ENCODE results near the gene ELOA. TPM values are rescaled to one million over a fixed set of nuclear protein-coding genes. Genes with fewer than 3 reads are reported as not detected.

Gene ELOA
- total and polyA plus RNA-seq, 2 of the 13 experiments (the other 11 are each of a cell fraction or from before 2014, with no cell fraction given), result 14.2 to 28.5 TPM

DNA sequence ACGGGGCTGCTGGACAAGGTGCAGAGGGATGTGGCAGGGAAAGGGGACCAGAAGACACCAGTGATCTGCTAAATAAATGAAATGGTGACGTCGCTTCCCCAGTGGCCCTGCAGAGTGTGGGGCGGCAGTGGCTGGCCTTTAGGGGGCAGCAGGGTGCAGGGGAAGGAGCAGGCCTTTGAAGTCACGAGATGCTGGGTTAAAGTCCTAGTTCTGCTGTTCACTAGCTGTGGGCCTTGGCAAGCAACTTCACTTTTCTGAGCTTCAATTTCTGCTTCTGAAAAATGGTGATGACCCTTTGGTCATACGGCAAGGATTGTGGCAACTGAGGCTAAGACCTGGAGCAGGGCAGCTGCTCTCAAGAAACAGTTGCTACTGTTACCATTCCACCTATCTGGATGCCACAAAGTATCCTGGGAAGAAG lies 66.5 kb downstream of the ELOA start (continued):
- TF ChIP-seq ZBTB7A (CRISPR knock-in tag; IDR thresholded peaks at IDR 0.05) (no peak), SNAPC2 (CRISPR knock-in tag; IDR thresholded peaks at IDR 0.05) (no peak), MLXIP (CRISPR knock-in tag; IDR thresholded peaks at IDR 0.05; ENCODE audit: borderline replicate concordance) (no peak), NR2F6 (IDR thresholded peaks at IDR 0.05) (no peak), NR2F6 (CRISPR knock-in tag; IDR thresholded peaks at IDR 0.05) (0 out of 2 replicates have a peak, but pooled peaks have one; percentile 28), ZNF543 (CRISPR knock-in tag; IDR thresholded peaks at IDR 0.05) (no peak), ZNF790 (CRISPR knock-in tag; IDR thresholded peaks at IDR 0.05; ENCODE audit: borderline replicate concordance) (no peak), ZBTB44 (CRISPR knock-in tag; IDR thresholded peaks at IDR 0.05) (no peak), ATF5 (CRISPR knock-in tag; IDR thresholded peaks at IDR 0.05; ENCODE audit: low read depth) (no peak), MIXL1 (CRISPR knock-in tag; IDR thresholded peaks at IDR 0.05) (peak; percentile 42; the same call in 1 of the 2 replicates), HMGXB3 (CRISPR knock-in tag; IDR thresholded peaks at IDR 0.05; ENCODE audit: borderline replicate concordance) (no peak), WIZ (CRISPR knock-in tag; IDR thresholded peaks at IDR 0.05) (no peak), GATAD2A (CRISPR knock-in tag; IDR thresholded peaks at IDR 0.05) (peak; percentile 56), SUZ12 (IDR thresholded peaks at IDR 0.05; ENCODE audit: low read depth, low read length) (no peak), DNMT3B (CRISPR knock-in tag; conservative IDR thresholded peaks at IDR 0.05) (no peak), ZNF75D (CRISPR knock-in tag; IDR thresholded peaks at IDR 0.05; ENCODE audit: borderline replicate concordance) (no peak)
- TF ChIP-seq, protein P1, sequence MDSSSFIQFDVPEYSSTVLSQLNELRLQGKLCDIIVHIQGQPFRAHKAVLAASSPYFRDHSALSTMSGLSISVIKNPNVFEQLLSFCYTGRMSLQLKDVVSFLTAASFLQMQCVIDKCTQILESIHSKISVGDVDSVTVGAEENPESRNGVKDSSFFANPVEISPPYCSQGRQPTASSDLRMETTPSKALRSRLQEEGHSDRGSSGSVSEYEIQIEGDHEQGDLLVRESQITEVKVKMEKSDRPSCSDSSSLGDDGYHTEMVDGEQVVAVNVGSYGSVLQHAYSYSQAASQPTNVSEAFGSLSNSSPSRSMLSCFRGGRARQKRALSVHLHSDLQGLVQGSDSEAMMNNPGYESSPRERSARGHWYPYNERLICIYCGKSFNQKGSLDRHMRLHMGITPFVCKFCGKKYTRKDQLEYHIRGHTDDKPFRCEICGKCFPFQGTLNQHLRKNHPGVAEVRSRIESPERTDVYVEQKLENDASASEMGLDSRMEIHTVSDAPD (CRISPR knock-in tag; IDR thresholded peaks at IDR 0.05), result no peak
- TF ChIP-seq, protein P2, sequence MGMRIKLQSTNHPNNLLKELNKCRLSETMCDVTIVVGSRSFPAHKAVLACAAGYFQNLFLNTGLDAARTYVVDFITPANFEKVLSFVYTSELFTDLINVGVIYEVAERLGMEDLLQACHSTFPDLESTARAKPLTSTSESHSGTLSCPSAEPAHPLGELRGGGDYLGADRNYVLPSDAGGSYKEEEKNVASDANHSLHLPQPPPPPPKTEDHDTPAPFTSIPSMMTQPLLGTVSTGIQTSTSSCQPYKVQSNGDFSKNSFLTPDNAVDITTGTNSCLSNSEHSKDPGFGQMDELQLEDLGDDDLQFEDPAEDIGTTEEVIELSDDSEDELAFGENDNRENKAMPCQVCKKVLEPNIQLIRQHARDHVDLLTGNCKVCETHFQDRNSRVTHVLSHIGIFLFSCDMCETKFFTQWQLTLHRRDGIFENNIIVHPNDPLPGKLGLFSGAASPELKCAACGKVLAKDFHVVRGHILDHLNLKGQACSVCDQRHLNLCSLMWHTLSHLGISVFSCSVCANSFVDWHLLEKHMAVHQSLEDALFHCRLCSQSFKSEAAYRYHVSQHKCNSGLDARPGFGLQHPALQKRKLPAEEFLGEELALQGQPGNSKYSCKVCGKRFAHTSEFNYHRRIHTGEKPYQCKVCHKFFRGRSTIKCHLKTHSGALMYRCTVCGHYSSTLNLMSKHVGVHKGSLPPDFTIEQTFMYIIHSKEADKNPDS (CRISPR knock-in tag; IDR thresholded peaks at IDR 0.05), result no peak
